IMR-90 (cell line): Measurements from ENCODE around the gene MYO3B.

ENCODE experiments used
- BHLHE40 ChIP-seq: fragments of 150-350 bp; IDR thresholded peaks from 2 replicates; pipeline ENCODE4 v1.6.1; 2016; ENCODE audit warnings: mild to moderate bottlenecking, low read depth, low read length
- CEBPB ChIP-seq: IDR thresholded peaks from 2 replicates; pipeline ENCODE4 v1.6.1; 2012; ENCODE audit warnings: low read depth, low read length, improper control_type of control experiment
- POLR2A ChIP-seq: IDR thresholded peaks from 2 replicates; pipeline ENCODE4 v1.6.1; 2012; ENCODE audit warnings: mild to moderate bottlenecking, low read depth, low read length
- RAD21 ChIP-seq: IDR thresholded peaks from 2 replicates; pipeline ENCODE4 v1.6.1; 2012; ENCODE audit warnings: low read length, improper control_type of control experiment
- RCOR1 ChIP-seq: IDR thresholded peaks from 2 replicates; pipeline ENCODE4 v1.6.1; 2012; ENCODE audit warnings: mild to moderate bottlenecking, low read length, improper control_type of control experiment; ENCODE audit not compliant: insufficient replicate concordance
- RFX5 ChIP-seq: IDR thresholded peaks from 2 replicates; pipeline ENCODE4 v1.8.0; 2012; ENCODE audit warnings: low read depth, mild to moderate bottlenecking, low read length, moderate library complexity
- USF2 ChIP-seq: fragments of 150-350 bp; IDR thresholded peaks from 2 replicates; pipeline ENCODE4 v1.6.1; 2017; ENCODE audit warnings: mild to moderate bottlenecking, antibody characterized with exemption, low read length, low read depth
- TF ChIP-seq, protein P1 (sequence below): conservative IDR thresholded peaks from 2 replicates; pipeline ENCODE4 v1.5.1; 2012; ENCODE audit warnings: mild to moderate bottlenecking, low read depth, low read length, improper control_type of control experiment
- TF ChIP-seq, protein P2 (sequence below): fragments of 150-350 bp; IDR thresholded peaks from 2 replicates; pipeline ENCODE4 v1.6.1; 2016; ENCODE audit warnings: low read depth, mild to moderate bottlenecking, low read length, moderate library complexity, borderline replicate concordance

DNA sequence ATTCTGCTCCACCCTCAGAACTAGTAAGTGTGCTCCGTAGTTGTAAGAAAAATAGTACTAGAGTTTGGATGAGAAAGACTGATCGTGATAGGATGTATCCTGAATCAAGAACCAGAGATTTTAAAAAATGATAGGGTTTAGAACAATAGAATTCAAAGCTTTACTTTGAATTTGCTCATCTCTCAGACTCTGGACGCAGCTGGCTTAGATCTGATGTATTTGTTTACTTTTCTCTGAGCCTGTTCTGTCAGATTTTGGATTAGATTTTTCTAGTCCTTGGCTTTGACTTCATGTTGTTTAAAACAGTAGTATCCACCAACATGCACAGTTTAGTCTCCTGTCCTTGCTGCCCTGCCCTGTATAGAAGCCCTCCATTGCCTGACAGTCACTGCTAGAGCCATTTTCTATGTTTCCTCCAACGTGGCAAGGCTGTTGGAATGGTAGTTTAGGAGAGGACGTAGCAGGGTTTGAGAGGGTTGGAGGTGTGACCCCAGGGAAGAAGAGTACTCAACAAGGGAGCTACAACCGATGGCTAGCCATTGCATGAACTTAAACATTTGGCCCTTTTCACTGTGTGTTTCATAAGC is 92.4 kb downstream of the MYO3B start:
- TF ChIP-seq, protein P1, sequence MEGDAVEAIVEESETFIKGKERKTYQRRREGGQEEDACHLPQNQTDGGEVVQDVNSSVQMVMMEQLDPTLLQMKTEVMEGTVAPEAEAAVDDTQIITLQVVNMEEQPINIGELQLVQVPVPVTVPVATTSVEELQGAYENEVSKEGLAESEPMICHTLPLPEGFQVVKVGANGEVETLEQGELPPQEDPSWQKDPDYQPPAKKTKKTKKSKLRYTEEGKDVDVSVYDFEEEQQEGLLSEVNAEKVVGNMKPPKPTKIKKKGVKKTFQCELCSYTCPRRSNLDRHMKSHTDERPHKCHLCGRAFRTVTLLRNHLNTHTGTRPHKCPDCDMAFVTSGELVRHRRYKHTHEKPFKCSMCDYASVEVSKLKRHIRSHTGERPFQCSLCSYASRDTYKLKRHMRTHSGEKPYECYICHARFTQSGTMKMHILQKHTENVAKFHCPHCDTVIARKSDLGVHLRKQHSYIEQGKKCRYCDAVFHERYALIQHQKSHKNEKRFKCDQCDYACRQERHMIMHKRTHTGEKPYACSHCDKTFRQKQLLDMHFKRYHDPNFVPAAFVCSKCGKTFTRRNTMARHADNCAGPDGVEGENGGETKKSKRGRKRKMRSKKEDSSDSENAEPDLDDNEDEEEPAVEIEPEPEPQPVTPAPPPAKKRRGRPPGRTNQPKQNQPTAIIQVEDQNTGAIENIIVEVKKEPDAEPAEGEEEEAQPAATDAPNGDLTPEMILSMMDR = no peak
- no peak for TF ChIP-seq BHLHE40
- no peak for TF ChIP-seq POLR2A
- TF ChIP-seq USF2 = no peak
- TF ChIP-seq RAD21 = no peak
- TF ChIP-seq, protein P2, sequence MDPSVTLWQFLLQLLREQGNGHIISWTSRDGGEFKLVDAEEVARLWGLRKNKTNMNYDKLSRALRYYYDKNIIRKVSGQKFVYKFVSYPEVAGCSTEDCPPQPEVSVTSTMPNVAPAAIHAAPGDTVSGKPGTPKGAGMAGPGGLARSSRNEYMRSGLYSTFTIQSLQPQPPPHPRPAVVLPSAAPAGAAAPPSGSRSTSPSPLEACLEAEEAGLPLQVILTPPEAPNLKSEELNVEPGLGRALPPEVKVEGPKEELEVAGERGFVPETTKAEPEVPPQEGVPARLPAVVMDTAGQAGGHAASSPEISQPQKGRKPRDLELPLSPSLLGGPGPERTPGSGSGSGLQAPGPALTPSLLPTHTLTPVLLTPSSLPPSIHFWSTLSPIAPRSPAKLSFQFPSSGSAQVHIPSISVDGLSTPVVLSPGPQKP = no peak
- no peak for TF ChIP-seq CEBPB
- TF ChIP-seq RFX5 = no peak
- no peak for TF ChIP-seq RCOR1
